Jurkat, Clone E6-1 (cell line): ENCODE measurements around the gene AHCYL1.

Experiments
- DNase-seq: peaks from one replicate; pipeline ENCODE4 v3.0.0-alpha.2; 2011; ENCODE audit warnings: low read depth, low spot score
- H3K4me3 ChIP-seq: 2 replicates; pipeline ENCODE4 v1.5.1; 2011; ENCODE audit warnings: mild to moderate bottlenecking, low read length, control low read depth, moderate library complexity

Gene AHCYL1

GRCh38 chr1:109971559-109971958 lies 13.0 kb upstream of the AHCYL1 start:
- no peak for DNase-seq
- H3K4me3 ChIP-seq = no peak overlapping the region

GRCh38 chr1:109974191-109974590 lies 10.4 kb upstream of the AHCYL1 start:
- DNase-seq = no peak
- H3K4me3 ChIP-seq = no peak overlapping the region

GRCh38 chr1:109975718-109976117 lies 8.8 kb upstream of the AHCYL1 start:
- no peak overlapping the region for H3K4me3 ChIP-seq
- DNase-seq = no peak

GRCh38 chr1:109976762-109977161 lies 7.8 kb upstream of the AHCYL1 start:
- no peak for DNase-seq
- no peak overlapping the region for H3K4me3 ChIP-seq

- H3K4me3 ChIP-seq = no peak overlapping the region
- DNase-seq = no peak
Measured at GRCh38 chr1:109977225-109977624, 7.3 kb upstream of the AHCYL1 start.

- DNase-seq = no peak
- no peak overlapping the region for H3K4me3 ChIP-seq
Measured at GRCh38 chr1:109977657-109978378, 6.7 kb upstream of the AHCYL1 start.

GRCh38 chr1:109978761-109979488 lies 5.6 kb upstream of the AHCYL1 start:
- H3K4me3 ChIP-seq = no peak overlapping the region
- DNase-seq = no peak

GRCh38 chr1:109979489-109980091 lies 5.0 kb upstream of the AHCYL1 start:
- no peak for DNase-seq
- H3K4me3 ChIP-seq = no peak overlapping the region

GRCh38 chr1:109980324-109981003 lies 4.1 kb upstream of the AHCYL1 start:
- no peak overlapping the region for H3K4me3 ChIP-seq
- DNase-seq = no peak

- DNase-seq = no peak
Measured at GRCh38 chr1:109981004-109981335, 3.6 kb upstream of the AHCYL1 start.

GRCh38 chr1:109983380-109984189 lies 980 bp upstream of the AHCYL1 start:
- H3K4me3 ChIP-seq = no peak overlapping the region

More at GRCh38 chr1:109981004-109981335, 3.6 kb upstream of the AHCYL1 start:
- no peak overlapping the region for H3K4me3 ChIP-seq

GRCh38 chr1:109984190-109984455 lies 442 bp upstream of the AHCYL1 start:
- DNase-seq = peak; percentile 10
- H3K4me3 ChIP-seq = peak overlapping the region; percentile 71

More at GRCh38 chr1:109983380-109984189, 980 bp upstream of the AHCYL1 start:
- DNase-seq = no peak

GRCh38 chr1:109985247-109986053 lies 885 bp downstream of the AHCYL1 start:
- H3K4me3 ChIP-seq = peak overlapping the region; percentile 71
- no peak for DNase-seq

GRCh38 chr1:109986054-109986444 lies 1.5 kb downstream of the AHCYL1 start:
- H3K4me3 ChIP-seq = peak overlapping the region; percentile 71; the same call in 1 of the 2 replicates
- no peak for DNase-seq

GRCh38 chr1:109988349-109988914 lies 3.9 kb downstream of the AHCYL1 start:
- H3K4me3 ChIP-seq = no peak overlapping the region
- no peak for DNase-seq

- DNase-seq = no peak
Measured at GRCh38 chr1:109989506-109990301, 5.1 kb downstream of the AHCYL1 start.

GRCh38 chr1:109990302-109990653 lies 5.7 kb downstream of the AHCYL1 start:
- no peak overlapping the region for H3K4me3 ChIP-seq
- DNase-seq = no peak

More at GRCh38 chr1:109989506-109990301, 5.1 kb downstream of the AHCYL1 start:
- H3K4me3 ChIP-seq = no peak overlapping the region
